GM12801 (cell line): Measurements from ENCODE around the gene DYDC2.

Experiments used
- TF ChIP-seq, protein P1 (sequence below): IDR thresholded peaks from one replicate; pipeline ENCODE4 v1.5.1; 2011; ENCODE audit warnings: control low read depth; ENCODE audit not compliant: insufficient read length; ENCODE audit errors: extremely low read depth

DYDC2 gene

DNA sequence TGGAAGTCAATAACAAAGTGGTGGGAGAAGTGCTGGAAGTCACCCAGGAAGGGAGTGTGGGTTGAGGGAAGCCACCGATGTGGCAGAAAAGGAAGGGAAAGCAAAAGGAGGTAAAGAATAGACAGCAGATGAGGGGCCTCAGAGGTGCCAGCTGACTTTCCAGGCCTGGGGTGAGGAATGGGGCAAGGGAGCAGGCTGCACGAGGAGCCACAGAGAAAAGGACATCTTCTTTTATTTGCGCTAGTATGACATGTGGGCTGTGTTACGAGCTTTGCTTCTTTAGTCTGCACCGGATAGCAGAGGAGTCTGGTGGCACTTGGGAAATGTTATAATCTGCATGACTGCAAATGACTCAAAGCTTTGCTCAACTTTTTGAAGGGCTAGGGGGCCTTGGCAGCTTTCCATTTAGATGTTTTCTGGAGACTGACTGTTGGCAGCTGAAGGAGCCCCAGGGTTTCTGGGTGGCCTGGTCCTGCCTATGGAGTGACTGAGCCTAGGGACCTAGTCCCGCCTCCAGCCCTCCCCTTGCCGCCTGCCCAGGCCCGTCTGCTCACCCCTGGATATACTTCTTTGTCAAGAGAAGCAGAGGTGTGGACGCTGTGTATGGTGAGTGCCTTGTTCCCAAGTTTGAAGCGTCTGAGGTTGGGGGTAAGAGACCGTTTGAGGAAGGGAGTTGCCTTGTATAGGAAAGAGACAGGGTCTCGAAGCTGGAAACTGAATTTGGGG lies 56.9 kb downstream of the DYDC2 start:
- TF ChIP-seq, protein P1, sequence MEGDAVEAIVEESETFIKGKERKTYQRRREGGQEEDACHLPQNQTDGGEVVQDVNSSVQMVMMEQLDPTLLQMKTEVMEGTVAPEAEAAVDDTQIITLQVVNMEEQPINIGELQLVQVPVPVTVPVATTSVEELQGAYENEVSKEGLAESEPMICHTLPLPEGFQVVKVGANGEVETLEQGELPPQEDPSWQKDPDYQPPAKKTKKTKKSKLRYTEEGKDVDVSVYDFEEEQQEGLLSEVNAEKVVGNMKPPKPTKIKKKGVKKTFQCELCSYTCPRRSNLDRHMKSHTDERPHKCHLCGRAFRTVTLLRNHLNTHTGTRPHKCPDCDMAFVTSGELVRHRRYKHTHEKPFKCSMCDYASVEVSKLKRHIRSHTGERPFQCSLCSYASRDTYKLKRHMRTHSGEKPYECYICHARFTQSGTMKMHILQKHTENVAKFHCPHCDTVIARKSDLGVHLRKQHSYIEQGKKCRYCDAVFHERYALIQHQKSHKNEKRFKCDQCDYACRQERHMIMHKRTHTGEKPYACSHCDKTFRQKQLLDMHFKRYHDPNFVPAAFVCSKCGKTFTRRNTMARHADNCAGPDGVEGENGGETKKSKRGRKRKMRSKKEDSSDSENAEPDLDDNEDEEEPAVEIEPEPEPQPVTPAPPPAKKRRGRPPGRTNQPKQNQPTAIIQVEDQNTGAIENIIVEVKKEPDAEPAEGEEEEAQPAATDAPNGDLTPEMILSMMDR = no peak

DNA sequence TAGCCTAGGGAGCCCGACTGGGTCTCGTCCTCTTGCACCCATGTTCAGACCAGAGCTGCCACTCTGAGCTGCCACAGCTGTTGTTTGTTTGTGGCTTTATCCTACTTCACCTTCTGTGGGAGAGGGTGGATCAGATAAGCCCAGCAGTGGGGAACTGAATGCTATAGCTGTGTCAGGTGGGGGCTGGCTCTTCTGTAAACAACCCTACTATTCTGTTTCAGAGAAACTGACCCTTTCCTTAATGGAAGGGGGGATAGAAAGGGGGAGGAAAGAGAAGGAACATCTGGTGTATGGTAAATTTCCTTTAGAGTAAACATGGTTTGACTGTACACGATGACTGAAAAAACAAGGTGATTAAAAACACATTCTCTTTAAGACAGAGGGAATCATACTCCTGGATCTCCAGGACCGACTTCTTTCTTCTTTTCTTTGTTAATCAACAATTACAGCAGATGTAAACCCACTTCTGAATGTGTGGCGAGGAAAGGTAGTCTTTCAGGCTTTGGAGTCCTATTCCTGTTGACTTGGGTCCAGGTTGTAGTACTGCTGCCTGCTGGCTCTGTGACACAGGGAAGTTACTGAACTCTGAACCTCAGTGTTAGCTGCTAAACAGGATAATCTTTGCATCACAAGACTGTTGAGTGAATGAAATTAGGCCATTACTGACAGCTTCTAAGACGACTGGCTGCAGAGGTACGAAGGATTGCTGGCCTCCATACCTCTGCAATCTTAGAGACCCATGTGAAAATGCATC lies 57.7 kb downstream of the DYDC2 start:
- TF ChIP-seq, protein P1 = no peak

DNA sequence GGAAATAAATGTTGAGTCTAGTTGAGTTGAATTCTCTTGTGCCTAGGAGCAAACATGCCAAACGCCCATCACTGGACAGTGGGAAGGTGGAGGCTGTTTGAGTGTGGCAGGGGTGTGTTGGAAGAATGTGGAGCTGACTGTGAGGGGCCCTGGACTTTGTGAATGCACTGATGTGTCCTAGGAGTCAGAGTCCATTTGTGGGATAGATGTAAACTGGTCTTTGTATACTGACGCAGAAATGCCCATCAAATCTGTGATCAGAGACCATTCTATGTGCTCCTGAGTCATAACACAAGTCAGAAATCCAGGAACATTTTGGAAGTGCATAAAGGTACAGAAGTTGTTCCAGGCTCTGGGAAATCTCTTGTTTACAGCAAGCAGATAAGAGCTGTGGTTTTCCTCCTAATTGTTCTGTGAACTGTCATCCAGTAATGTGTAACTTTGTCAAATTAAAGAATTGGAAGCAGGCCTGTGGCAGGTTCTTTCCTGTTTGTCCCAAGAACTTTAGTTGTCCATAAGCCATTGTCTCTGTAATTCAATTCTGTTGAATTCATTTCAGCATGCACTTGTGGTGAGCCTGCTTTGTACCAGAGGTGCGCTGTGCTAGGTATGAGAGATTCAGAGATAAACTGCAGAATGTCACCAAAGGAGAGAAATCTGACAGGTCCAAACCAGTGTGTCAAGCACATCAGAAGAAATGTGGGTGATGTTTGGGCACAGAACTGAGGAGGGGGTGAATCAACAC lies 59.3 kb downstream of the DYDC2 start:
- TF ChIP-seq, protein P1 = no peak

DNA sequence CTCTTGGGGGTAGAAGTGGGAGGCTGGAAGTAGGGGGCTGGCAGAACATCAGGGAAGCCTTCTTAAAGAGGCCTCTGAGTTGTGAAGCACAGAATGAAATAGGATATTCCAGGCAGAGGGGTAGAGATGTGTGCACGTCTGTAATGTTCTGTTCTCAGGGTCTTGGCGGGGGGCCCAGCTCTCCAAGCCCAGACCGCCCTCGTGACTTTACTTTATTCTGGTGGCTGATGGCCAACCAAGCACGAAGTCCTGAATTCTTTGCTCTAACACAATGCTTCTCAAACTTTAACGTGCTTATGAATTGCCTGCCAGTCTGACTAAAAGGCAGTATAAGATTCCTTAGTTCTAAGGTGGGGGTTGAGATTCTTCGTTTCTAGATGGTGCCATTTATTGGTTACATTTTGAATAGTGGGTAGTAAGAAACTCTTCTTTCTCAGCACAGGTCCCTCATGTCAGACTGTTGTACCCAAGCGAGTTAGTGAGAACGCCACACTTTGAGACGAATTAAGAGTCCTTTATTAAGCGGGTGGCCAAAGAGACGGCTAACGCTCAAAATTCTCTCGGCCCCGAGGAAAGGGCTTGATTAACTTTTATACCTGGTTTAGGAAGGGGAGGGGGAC lies 60.0 kb downstream of the DYDC2 start:
- TF ChIP-seq, protein P1 = no peak
